ENCODE measurements around the gene ACTR3. TPM values are rescaled to one million over a fixed set of nuclear protein-coding genes. Genes with fewer than 3 reads are reported as not detected.
A peak's percentile ranks its signal among the peaks of the same experiment; 100 is the strongest.

ACTR3 gene
- total RNA-seq, 1 donor from 2014 or later, result 495 TPM

DNA sequence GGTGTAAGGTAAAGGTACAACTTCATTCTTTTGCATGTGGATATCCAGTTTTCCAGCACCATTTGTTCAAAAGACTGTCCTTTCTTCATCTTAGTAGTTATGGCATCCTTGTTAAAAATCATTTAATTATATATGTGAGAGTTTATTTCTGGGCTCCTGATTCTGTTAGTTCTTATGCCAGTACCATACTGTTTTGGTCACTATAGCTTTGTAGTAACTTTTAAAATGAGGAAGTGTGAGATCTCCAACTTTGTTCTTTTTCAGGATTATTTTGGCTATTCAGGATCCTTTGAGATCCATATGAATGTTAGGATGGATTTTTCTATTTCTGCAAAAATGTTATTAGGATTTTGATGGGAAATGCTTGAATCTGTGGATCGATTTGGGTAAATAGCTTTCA lies 16.8 kb downstream of the ACTR3 start:
- H3K79me2 ChIP-seq (ENCODE audit: insufficient read depth, low read length), result peaks cover 100% of the 10 kb centered on the region
- peaks cover 35% of the 10 kb centered on the region for H3K4me1 Mint-ChIP-seq (ENCODE audit: low read depth, unreplicated experiment)
- no peaks in the 10 kb centered on the region for H3K27me3 Mint-ChIP-seq (ENCODE audit: low read depth, unreplicated experiment)

DNA sequence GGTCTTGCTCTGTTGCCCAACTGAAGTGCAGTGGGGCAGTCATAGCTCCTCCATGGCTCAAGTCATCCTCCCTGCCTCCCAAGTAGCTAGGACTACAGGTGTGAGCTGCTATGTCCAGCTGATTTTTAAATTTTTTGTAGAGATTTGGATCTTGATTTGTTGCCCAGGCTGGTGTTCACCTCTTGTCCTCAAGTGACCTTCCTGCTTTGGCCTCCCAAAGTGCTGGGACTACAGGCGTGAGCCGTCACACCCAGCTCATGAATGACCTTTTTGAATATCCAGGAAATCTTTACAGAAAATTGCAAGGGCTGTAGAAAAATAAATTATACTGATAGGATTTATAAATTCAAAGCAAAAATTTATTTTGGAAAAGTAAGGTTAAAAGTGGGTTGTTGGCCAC lies 17.4 kb downstream of the ACTR3 start:
- Mint-ChIP-seq H3K27ac (ENCODE audit: unreplicated experiment) (no peak overlapping the region), H3K36me3 (ENCODE audit: low read depth, unreplicated experiment) (peaks cover 2% of the 10 kb centered on the region), H3K9me3 (ENCODE audit: unreplicated experiment) (no peaks in the 10 kb centered on the region), H3K27me3 (ENCODE audit: low read depth, unreplicated experiment) (no peaks in the 10 kb centered on the region), H3K4me1 (ENCODE audit: low read depth, unreplicated experiment) (peaks cover 31% of the 10 kb centered on the region), H3K4me3 (ENCODE audit: unreplicated experiment) (no peak overlapping the region)
- Histone ChIP-seq H4K20me1 (ENCODE audit: insufficient read depth, low read length) (peaks cover 98% of the 10 kb centered on the region), H3K9ac (ENCODE audit: low read length) (no peak overlapping the region), H2AFZ (ENCODE audit: low read depth, low read length) (no peak overlapping the region), H3K36me3 (ENCODE audit: insufficient read depth, low read length) (no peaks in the 10 kb centered on the region), H3K4me1 (ENCODE audit: insufficient read depth, low read length) (no peaks in the 10 kb centered on the region), H3K9me3 (ENCODE audit: insufficient read depth, low read depth, low read length) (no peaks in the 10 kb centered on the region), H3K79me2 (ENCODE audit: insufficient read depth, low read length) (peaks cover 100% of the 10 kb centered on the region), H3K27ac (ENCODE audit: low read depth, low read length) (no peak overlapping the region), H3K4me3 (ENCODE audit: insufficient read depth, low read depth, low read length) (no peak overlapping the region), H3K27me3 (ENCODE audit: insufficient read depth, low read length) (no peaks in the 10 kb centered on the region), H3K4me2 (ENCODE audit: low read length) (no peak overlapping the region)
- TF ChIP-seq, protein P1, sequence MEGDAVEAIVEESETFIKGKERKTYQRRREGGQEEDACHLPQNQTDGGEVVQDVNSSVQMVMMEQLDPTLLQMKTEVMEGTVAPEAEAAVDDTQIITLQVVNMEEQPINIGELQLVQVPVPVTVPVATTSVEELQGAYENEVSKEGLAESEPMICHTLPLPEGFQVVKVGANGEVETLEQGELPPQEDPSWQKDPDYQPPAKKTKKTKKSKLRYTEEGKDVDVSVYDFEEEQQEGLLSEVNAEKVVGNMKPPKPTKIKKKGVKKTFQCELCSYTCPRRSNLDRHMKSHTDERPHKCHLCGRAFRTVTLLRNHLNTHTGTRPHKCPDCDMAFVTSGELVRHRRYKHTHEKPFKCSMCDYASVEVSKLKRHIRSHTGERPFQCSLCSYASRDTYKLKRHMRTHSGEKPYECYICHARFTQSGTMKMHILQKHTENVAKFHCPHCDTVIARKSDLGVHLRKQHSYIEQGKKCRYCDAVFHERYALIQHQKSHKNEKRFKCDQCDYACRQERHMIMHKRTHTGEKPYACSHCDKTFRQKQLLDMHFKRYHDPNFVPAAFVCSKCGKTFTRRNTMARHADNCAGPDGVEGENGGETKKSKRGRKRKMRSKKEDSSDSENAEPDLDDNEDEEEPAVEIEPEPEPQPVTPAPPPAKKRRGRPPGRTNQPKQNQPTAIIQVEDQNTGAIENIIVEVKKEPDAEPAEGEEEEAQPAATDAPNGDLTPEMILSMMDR (IDR thresholded peaks at IDR 0.05; ENCODE audit: insufficient read depth, low read depth, low read length), result no peak
- DNase-seq (ENCODE audit: low read depth) (no peak), FAIRE-seq (no peak)

More for the DNA sequence above, 16.8 kb downstream of the ACTR3 start:
- no peak overlapping the region for H3K27ac ChIP-seq (ENCODE audit: low read depth, low read length)
- no peak for DNase-seq (ENCODE audit: low read depth)
- Mint-ChIP-seq H3K27ac (ENCODE audit: unreplicated experiment) (no peak overlapping the region), H3K36me3 (ENCODE audit: low read depth, unreplicated experiment) (peaks cover 2% of the 10 kb centered on the region), H3K4me3 (ENCODE audit: unreplicated experiment) (no peak overlapping the region), H3K9me3 (ENCODE audit: unreplicated experiment) (no peaks in the 10 kb centered on the region)
- no peaks in the 10 kb centered on the region for H3K4me1 ChIP-seq (ENCODE audit: insufficient read depth, low read length)
- TF ChIP-seq, protein P1 (IDR thresholded peaks at IDR 0.05; ENCODE audit: insufficient read depth, low read depth, low read length), result no peak
- TF ChIP-seq EZH2 (IDR thresholded peaks at IDR 0.05; ENCODE audit: insufficient read depth, low read length), result no peak
- no peak overlapping the region for H2AFZ ChIP-seq (ENCODE audit: low read depth, low read length)
- FAIRE-seq, result no peak
- H3K36me3 ChIP-seq (ENCODE audit: insufficient read depth, low read length), result no peaks in the 10 kb centered on the region
- no peaks in the 10 kb centered on the region for H3K27me3 ChIP-seq (ENCODE audit: insufficient read depth, low read length)
- no peak overlapping the region for H3K9ac ChIP-seq (ENCODE audit: low read length)
- no peak overlapping the region for H3K4me2 ChIP-seq (ENCODE audit: low read length)
- no peak overlapping the region for H3K4me3 ChIP-seq (ENCODE audit: insufficient read depth, low read depth, low read length)
- H3K9me3 ChIP-seq (ENCODE audit: insufficient read depth, low read depth, low read length), result no peaks in the 10 kb centered on the region
- peaks cover 98% of the 10 kb centered on the region for H4K20me1 ChIP-seq (ENCODE audit: insufficient read depth, low read length)

GRCh38 chr2:113910110-113910717 lies 20.3 kb downstream of the ACTR3 start:
- no peak overlapping the region for H3K27ac ChIP-seq (ENCODE audit: low read depth, low read length)
- Mint-ChIP-seq H3K27ac (ENCODE audit: unreplicated experiment) (peak overlapping the region; percentile 1), H3K4me1 (ENCODE audit: low read depth, unreplicated experiment) (peaks cover 22% of the 10 kb centered on the region), H3K27me3 (ENCODE audit: low read depth, unreplicated experiment) (no peaks in the 10 kb centered on the region), H3K36me3 (ENCODE audit: low read depth, unreplicated experiment) (peaks cover 4% of the 10 kb centered on the region), H3K4me3 (ENCODE audit: unreplicated experiment) (no peak overlapping the region), H3K9me3 (ENCODE audit: unreplicated experiment) (no peaks in the 10 kb centered on the region)
- peak; percentile 31 for DNase-seq (ENCODE audit: low read depth)
- H3K9me3 ChIP-seq (ENCODE audit: insufficient read depth, low read depth, low read length), result no peaks in the 10 kb centered on the region
- peaks cover 11% of the 10 kb centered on the region for H3K36me3 ChIP-seq (ENCODE audit: insufficient read depth, low read length)
- peaks cover 98% of the 10 kb centered on the region for H4K20me1 ChIP-seq (ENCODE audit: insufficient read depth, low read length)
- no peak overlapping the region for H3K9ac ChIP-seq (ENCODE audit: low read length)
- H2AFZ ChIP-seq (ENCODE audit: low read depth, low read length), result no peak overlapping the region
- H3K79me2 ChIP-seq (ENCODE audit: insufficient read depth, low read length), result peaks cover 100% of the 10 kb centered on the region
- H3K27me3 ChIP-seq (ENCODE audit: insufficient read depth, low read length), result no peaks in the 10 kb centered on the region
- no peak for TF ChIP-seq EZH2 (IDR thresholded peaks at IDR 0.05; ENCODE audit: insufficient read depth, low read length)
- TF ChIP-seq, protein P1 (IDR thresholded peaks at IDR 0.05; ENCODE audit: insufficient read depth, low read depth, low read length), result no peak
- no peaks in the 10 kb centered on the region for H3K4me1 ChIP-seq (ENCODE audit: insufficient read depth, low read length)
- no peak overlapping the region for H3K4me3 ChIP-seq (ENCODE audit: insufficient read depth, low read depth, low read length)
- H3K4me2 ChIP-seq (ENCODE audit: low read length), result no peak overlapping the region
- no peak for FAIRE-seq
